ENCODE data around the gene PKDREJ.

Gene PKDREJ

DNA sequence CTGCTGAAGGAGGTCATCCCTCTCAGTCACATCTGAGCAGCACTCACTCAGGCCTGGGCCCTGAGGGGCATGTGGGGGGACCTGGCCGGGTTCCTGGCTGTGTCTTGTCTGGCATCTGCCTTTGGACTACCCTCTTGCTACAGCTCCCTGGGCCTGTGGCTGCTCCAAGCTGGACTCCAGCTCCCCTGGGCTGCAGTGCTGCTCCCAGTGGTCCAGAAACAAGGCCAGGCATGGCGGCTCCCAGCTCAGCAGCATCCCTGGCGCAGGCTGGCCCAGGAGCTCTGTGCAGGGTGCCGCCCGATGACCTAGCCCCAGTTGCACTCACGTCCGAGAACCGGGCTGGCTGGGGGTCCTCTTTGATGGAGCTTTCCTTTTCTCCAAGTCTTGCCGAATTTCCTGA, 18.4 kb downstream of the PKDREJ start:
- H3K27ac ChIP-seq = no peak overlapping the region
- TF ChIP-seq, protein P1, sequence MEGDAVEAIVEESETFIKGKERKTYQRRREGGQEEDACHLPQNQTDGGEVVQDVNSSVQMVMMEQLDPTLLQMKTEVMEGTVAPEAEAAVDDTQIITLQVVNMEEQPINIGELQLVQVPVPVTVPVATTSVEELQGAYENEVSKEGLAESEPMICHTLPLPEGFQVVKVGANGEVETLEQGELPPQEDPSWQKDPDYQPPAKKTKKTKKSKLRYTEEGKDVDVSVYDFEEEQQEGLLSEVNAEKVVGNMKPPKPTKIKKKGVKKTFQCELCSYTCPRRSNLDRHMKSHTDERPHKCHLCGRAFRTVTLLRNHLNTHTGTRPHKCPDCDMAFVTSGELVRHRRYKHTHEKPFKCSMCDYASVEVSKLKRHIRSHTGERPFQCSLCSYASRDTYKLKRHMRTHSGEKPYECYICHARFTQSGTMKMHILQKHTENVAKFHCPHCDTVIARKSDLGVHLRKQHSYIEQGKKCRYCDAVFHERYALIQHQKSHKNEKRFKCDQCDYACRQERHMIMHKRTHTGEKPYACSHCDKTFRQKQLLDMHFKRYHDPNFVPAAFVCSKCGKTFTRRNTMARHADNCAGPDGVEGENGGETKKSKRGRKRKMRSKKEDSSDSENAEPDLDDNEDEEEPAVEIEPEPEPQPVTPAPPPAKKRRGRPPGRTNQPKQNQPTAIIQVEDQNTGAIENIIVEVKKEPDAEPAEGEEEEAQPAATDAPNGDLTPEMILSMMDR (IDR thresholded peaks at IDR 0.05) = no peak
- no peak for TF ChIP-seq ZFX (IDR thresholded peaks at IDR 0.05; ENCODE audit: borderline replicate concordance)

DNA sequence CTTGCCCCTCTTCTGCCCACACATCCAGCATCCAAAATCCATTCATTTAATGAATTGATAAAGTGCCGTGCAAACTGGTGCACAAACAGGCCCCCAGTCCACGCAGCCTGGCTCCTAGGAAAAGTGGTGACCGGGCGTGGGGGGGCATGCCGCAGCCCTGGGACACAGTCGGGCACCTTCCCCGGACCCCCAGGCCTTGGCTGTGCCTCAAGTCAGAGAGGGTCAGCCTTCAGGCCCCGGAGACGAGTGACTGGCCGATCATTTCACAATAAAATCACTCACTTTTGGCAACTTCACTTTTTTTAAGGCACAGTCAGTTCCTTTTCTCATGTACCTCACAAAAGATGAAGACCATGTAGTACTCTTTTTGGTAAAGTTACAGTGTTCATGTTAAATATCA, 21.1 kb downstream of the PKDREJ start:
- TF ChIP-seq ZFX (IDR thresholded peaks at IDR 0.05; ENCODE audit: borderline replicate concordance) = no peak
- TF ChIP-seq, protein P1 (IDR thresholded peaks at IDR 0.05) = no peak
- H3K27ac ChIP-seq = no peak overlapping the region

DNA sequence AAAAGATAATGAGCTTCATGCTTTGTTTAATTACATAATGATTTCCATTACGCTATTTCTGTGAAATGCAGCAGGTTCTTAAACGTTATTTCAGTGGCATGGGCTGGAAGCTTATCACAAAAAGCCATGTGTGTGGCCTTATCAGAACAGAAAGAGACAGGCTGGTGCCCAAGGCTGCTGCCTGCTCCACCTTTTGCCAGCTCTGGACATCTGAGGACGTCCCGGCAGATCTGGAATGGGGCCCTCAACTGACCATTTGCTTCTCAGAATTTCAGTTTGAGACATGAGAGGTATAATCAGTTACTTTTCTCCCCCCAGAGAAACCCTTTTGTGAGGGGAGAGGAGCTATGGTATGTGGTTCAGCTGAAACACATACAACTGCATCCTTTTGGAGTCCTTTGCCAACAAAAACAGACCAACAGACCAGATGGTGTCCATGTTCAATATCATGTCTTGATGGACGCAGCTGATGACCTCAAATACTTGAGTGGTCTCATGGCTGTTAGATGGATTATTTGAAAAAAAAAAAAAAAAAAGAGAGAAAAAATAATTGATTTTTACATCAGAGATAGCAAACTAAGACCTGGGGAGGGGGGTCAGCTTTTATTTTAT, 21.6 kb downstream of the PKDREJ start:
- TF ChIP-seq, protein P1 (IDR thresholded peaks at IDR 0.05) = no peak
- no peak for TF ChIP-seq ZFX (IDR thresholded peaks at IDR 0.05; ENCODE audit: borderline replicate concordance)
- no peak overlapping the region for H3K27ac ChIP-seq

DNA sequence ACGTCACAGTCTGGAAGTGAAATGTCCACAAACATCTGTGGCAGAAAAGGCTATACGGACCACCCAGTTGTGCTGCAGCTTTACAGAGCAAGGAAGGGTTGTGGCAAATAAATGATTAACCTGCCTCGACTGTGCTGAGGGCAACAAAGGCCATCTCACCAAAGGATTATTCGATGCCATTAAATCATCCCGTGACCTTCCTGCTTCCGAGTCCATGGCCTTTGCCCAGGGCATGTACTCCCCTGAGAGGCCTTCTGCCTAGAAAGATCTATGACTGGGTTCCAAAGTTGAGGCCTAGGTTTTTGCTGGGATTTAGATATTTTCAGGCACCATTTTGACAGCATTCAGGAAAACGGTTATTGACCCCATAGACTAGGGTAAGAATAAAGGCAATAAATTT, 22.2 kb downstream of the PKDREJ start:
- no peak overlapping the region for H3K27ac ChIP-seq
- no peak for TF ChIP-seq ZFX (IDR thresholded peaks at IDR 0.05; ENCODE audit: borderline replicate concordance)
- TF ChIP-seq, protein P1 (IDR thresholded peaks at IDR 0.05) = no peak

DNA sequence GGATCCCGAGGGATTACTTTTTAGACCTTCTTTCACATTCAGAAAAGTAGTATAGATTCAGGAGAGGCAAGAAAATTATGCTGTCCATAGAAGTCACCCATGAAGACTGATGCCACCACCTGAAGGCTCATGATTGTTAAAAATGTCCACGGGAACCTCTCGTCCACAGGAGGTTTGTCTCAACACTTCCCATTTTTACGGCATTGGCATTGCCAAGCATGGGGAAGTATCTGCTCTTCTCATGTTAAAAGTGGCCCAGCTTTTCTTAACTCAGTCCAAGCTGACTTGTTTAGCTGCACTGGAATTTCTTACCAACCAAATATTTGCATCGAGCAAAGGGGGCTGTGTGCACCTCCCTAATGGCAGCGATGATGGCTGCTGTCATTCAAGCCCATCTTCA, 22.6 kb downstream of the PKDREJ start:
- no peak overlapping the region for H3K27ac ChIP-seq
- no peak for TF ChIP-seq ZFX (IDR thresholded peaks at IDR 0.05; ENCODE audit: borderline replicate concordance)
- TF ChIP-seq, protein P1 (IDR thresholded peaks at IDR 0.05) = no peak

DNA sequence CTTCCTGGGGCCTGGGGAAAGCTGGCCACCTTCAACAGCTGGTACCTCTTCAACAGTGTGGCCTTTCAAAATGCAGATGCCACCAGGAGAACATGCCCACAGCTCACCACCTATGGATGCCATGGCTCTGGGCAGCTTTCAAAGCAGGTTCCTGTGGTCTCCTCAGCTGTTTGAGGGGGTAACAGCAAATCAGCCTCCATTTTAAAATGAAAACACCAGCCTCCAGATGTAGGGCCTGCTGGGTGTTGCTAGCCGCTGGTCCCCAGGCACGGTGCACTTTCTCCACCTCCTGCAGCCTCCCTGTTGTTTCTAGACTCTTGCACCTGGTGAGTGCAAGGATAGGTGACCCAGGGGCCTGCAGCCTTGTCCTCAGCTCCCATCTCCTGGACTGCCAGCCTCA, 23.1 kb downstream of the PKDREJ start:
- TF ChIP-seq ZFX (IDR thresholded peaks at IDR 0.05; ENCODE audit: borderline replicate concordance) = no peak
- TF ChIP-seq, protein P1 (IDR thresholded peaks at IDR 0.05) = no peak
- no peak overlapping the region for H3K27ac ChIP-seq

DNA sequence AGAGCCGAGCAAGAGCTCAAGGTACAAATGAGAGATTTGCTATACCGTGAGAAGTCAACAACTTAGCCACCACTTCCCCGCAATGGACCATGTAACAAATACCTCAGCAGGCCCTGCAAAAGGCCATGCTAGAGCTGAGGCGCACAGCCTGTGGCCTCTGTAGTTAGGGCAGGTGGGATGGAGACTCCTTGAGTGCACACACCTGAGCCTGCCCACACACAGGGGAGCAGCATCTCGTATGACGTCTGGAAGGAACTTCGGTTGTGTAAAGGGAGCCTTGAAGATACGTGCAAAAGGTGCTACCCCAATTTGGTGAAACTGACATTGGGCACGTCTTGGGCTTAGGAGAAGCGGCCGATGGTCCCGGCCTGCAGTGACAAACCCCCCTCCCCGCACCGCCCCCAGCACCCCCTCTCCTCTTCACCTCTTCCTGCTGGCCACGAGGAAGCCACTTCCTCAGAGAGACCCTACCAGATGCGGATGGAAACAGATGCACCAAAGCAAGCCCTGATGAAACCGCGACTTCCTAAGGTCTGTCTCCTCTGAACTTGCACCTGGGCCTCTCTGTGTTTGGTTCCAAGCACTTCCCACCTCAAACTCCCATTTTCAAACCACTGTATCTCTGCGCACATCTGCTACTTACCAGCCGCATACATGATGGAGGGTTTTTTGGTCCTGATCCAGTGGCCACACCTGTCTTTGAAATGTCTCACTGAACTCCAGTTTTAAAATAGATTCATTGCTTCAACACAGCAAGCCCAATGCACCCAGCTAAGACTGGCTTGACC, 23.7 kb downstream of the PKDREJ start:
- TF ChIP-seq ZFX (IDR thresholded peaks at IDR 0.05; ENCODE audit: borderline replicate concordance) = no peak
- TF ChIP-seq, protein P1 (IDR thresholded peaks at IDR 0.05) = no peak
- no peak overlapping the region for H3K27ac ChIP-seq

Data from 22Rv1 (cell line).